Smooth muscle cell (in vitro differentiated cells): Measurements from ENCODE around the gene ELK1. TPM values are rescaled to one million over a fixed set of nuclear protein-coding genes. Genes with fewer than 3 reads are reported as not detected.

Experiments
- DNase-seq: peaks from one replicate; lab custom pipeline; 2025; ENCODE audit not compliant: unreplicated experiment; lab: John Stamatoyannopoulos, UW
- H2AFZ ChIP-seq: fragments of 200-600 bp; sonication (generic); 2 replicates; pipeline ENCODE4 v1.6.0; 2016; ENCODE audit warnings: antibody characterized with exemption, low read depth, mild to moderate bottlenecking
- H3F3A ChIP-seq: fragments of 200-600 bp; sonication (generic); 2 replicates; pipeline ENCODE4 v1.6.0; 2017; ENCODE audit warnings: antibody characterized with exemption, low read depth
- H3K27ac ChIP-seq: fragments of 200-600 bp; sonication (generic); 2 replicates; pipeline ENCODE4 v1.5.1; 2016; ENCODE audit warnings: low read depth, mild to moderate bottlenecking
- H3K27me3 ChIP-seq: fragments of 200-600 bp; sonication (generic); 2 replicates; pipeline ENCODE4 v1.6.1; 2016; ENCODE audit warnings: low read depth, mild to moderate bottlenecking
- H3K36me3 ChIP-seq: fragments of 200-600 bp; sonication (generic); 2 replicates; pipeline ENCODE4 v1.5.1; 2016; ENCODE audit warnings: low read depth
- H3K4me1 ChIP-seq: fragments of 200-600 bp; sonication (generic); 2 replicates; pipeline ENCODE4 v1.5.1; 2016; ENCODE audit warnings: low read depth
- H3K4me2 ChIP-seq: fragments of 200-600 bp; sonication (generic); 2 replicates; pipeline ENCODE4 v1.6.0; 2016; ENCODE audit warnings: mild to moderate bottlenecking
- H3K4me3 ChIP-seq: fragments of 200-600 bp; sonication (generic); 2 replicates; pipeline ENCODE4 v1.5.1; 2016; ENCODE audit warnings: mild to moderate bottlenecking
- H3K79me2 ChIP-seq: fragments of 200-600 bp; sonication (generic); 2 replicates; pipeline ENCODE4 v1.6.0; 2016; ENCODE audit warnings: low read depth, mild to moderate bottlenecking
- H3K9ac ChIP-seq: fragments of 200-600 bp; sonication (generic); 2 replicates; pipeline ENCODE4 v1.6.0; 2016; ENCODE audit warnings: low read depth
- H3K9me3 ChIP-seq: fragments of 200-600 bp; sonication (generic); replicated peaks from 2 replicates; pipeline ENCODE4 v1.5.1; 2016; ENCODE audit warnings: low read depth
- H4K20me1 ChIP-seq: fragments of 200-600 bp; sonication (generic); 2 replicates; pipeline ENCODE4 v1.6.0; 2016; ENCODE audit warnings: low read depth
- CTCF ChIP-seq: fragments of 200-600 bp; sonication (generic); IDR thresholded peaks from 2 replicates; pipeline ENCODE4 v1.5.1; 2017; ENCODE audit warnings: borderline replicate concordance, mild to moderate bottlenecking, antibody characterized with exemption; ENCODE audit not compliant: insufficient read depth, poor library complexity, severe bottlenecking
- WGBS: methylation state at CpG from one replicate; pipeline ENCODE4 v1.1.7; 2016; ENCODE audit warnings: low lambda C conversion rate; 5-methylcytosine and 5-hydroxymethylcytosine counted together
- polyA plus RNA-seq: library from polyadenylated mRNA; unstranded; fragments of >200 nt; fragmentation: Nextera tagmentation; extraction: Ambion mirVana; gene quantifications from 2 replicates; pipeline ENCODE4 v1.2.1, GENCODE V29; 2016
- total RNA-seq: library from RNA; depleted of rRNA; stranded (reverse); fragments of >200 nt; gene quantifications from 2 replicates; pipeline ENCODE4 v1.2.3, GENCODE V29; 2014

The ELK1 gene
- total and polyA plus RNA-seq, 2 experiments from 2014 or later = 21.1 to 33.2 TPM

GRCh38 chrX:47619486-47620302, 30.7 kb downstream of the ELK1 start, which contains the start of gene SYN1:
Gene SYN1, minus strand, starts transcription at chrX:47619857. Its CDS starts 129 bp downstream, at chrX:47619728.
- peak within 1 kb of the TSS; percentile 39 for H3K4me3 ChIP-seq
- no peaks in the 10 kb centered on the region for H3K27me3 ChIP-seq
- H2AFZ ChIP-seq = no peak within 1 kb of the TSS
- DNase-seq = peak; percentile 10
- H3K36me3 ChIP-seq = no peaks in the 10 kb centered on the region
- no peak for TF ChIP-seq CTCF
- H3K9ac ChIP-seq = no peak within 1 kb of the TSS
- H3F3A ChIP-seq = no peaks in the 10 kb centered on the region
- peak within 1 kb of the TSS; percentile 77 for H3K4me2 ChIP-seq
- 40% methylated on average over 66 of the region's 88 CpGs for WGBS
- H4K20me1 ChIP-seq = no peaks in the 10 kb centered on the region
- no peak within 1 kb of the TSS for H3K27ac ChIP-seq
- H3K9me3 ChIP-seq = no peaks in the 10 kb centered on the region
- H3K4me1 ChIP-seq = no peaks in the 10 kb centered on the region
- no peaks in the 10 kb centered on the region for H3K79me2 ChIP-seq

GRCh38 chrX:47618923-47619485, 31.4 kb downstream of the ELK1 start:
- Histone ChIP-seq H2AFZ (no peak overlapping the region), H4K20me1 (no peaks in the 10 kb centered on the region), H3K9me3 (no peaks in the 10 kb centered on the region), H3K79me2 (no peaks in the 10 kb centered on the region), H3K36me3 (no peaks in the 10 kb centered on the region), H3K27me3 (no peaks in the 10 kb centered on the region), H3K4me1 (no peaks in the 10 kb centered on the region), H3K4me2 (peak overlapping the region; percentile 77), H3F3A (no peaks in the 10 kb centered on the region), H3K9ac (no peak overlapping the region), H3K4me3 (peak overlapping the region; percentile 39), H3K27ac (no peak overlapping the region)
- WGBS = 51% methylated on average over 30 of the region's 32 CpGs
- DNase-seq = no peak
- no peak for TF ChIP-seq CTCF

GRCh38 chrX:47614618-47615017, 35.7 kb downstream of the ELK1 start:
- Histone ChIP-seq H3K36me3 (no peaks in the 10 kb centered on the region), H3K27ac (no peak overlapping the region), H3K27me3 (no peaks in the 10 kb centered on the region), H2AFZ (no peak overlapping the region), H3K79me2 (no peaks in the 10 kb centered on the region), H3K9ac (no peak overlapping the region), H3K4me3 (no peak overlapping the region), H3F3A (no peaks in the 10 kb centered on the region), H3K4me2 (no peak overlapping the region), H3K4me1 (no peaks in the 10 kb centered on the region), H3K9me3 (no peaks in the 10 kb centered on the region), H4K20me1 (no peaks in the 10 kb centered on the region)
- no peak for TF ChIP-seq CTCF
- 80% methylated on average over 5 of the region's 5 CpGs for WGBS
- DNase-seq = no peak

- no peaks in the 10 kb centered on the region for H3K79me2 ChIP-seq
- no peaks in the 10 kb centered on the region for H3F3A ChIP-seq
- no peak overlapping the region for H2AFZ ChIP-seq
- 89% methylated on average over 8 of the region's 8 CpGs for WGBS
- no peak for DNase-seq
- H3K4me3 ChIP-seq = no peak overlapping the region
- no peak overlapping the region for H3K4me2 ChIP-seq
- no peaks in the 10 kb centered on the region for H3K36me3 ChIP-seq
- TF ChIP-seq CTCF = no peak
- no peak overlapping the region for H3K27ac ChIP-seq
- no peaks in the 10 kb centered on the region for H3K9me3 ChIP-seq
- no peaks in the 10 kb centered on the region for H3K27me3 ChIP-seq
- no peaks in the 10 kb centered on the region for H4K20me1 ChIP-seq
- no peaks in the 10 kb centered on the region for H3K4me1 ChIP-seq
- no peak overlapping the region for H3K9ac ChIP-seq
Measured at GRCh38 chrX:47613082-47613481, 37.3 kb downstream of the ELK1 start.
